Natural killer cell treated with Interleukin-12 subunit alpha and Interleukin-12 subunit beta and Interleukin-15 and Interleukin-18, amount 100 ng/mL, for 72 hours (primary cell): ENCODE data around the gene POFUT1. TPM values are rescaled to one million over a fixed set of nuclear protein-coding genes. Genes with fewer than 3 reads are reported as not detected.
A peak's percentile ranks its signal among the peaks of the same experiment; 100 is the strongest.

Experiments used
- ATAC-seq, 2 donors: fragments of 150-1000 bp; cut with Tn5 transposase in 1 of 2; sonication (Bioruptor Pico), chemical (Tn5 transposase) in 1 of 2; 2 replicates each; pipeline ENCODE4 v1.10.0; 2021
- DNase-seq: peaks from one replicate; pipeline ENCODE4 v3.0.0; 2022; ENCODE audit warnings: low spot score
- H3K27ac Mint-ChIP-seq, 2 donors: 1 replicate in 1 of 2; 2 replicates in 1 of 2; pipeline ENCODE4 v1.8.0; 2022; ENCODE audit warnings: mixed read lengths in 2 of 2, mild to moderate bottlenecking in 1 of 2, moderate library complexity in 1 of 2
- H3K27me3 Mint-ChIP-seq, 2 donors: 1 replicate in 1 of 2; 2 replicates in 1 of 2; pipeline ENCODE4 v1.8.0; 2022; ENCODE audit warnings: mixed read lengths in 2 of 2
- H3K36me3 Mint-ChIP-seq: one replicate; pipeline ENCODE4 v1.8.0; 2022; ENCODE audit warnings: mixed read lengths
- H3K4me1 Mint-ChIP-seq, 2 donors: 1 replicate in 1 of 2; 2 replicates in 1 of 2; pipeline ENCODE4 v1.8.0; 2022; ENCODE audit warnings: low read depth in 2 of 2, mixed read lengths in 2 of 2, mild to moderate bottlenecking in 1 of 2
- H3K4me3 Mint-ChIP-seq: one replicate; pipeline ENCODE4 v1.8.0; 2022; ENCODE audit warnings: mixed read lengths
- H3K9me3 Mint-ChIP-seq: 2 replicates; pipeline ENCODE4 v1.8.0; 2022; ENCODE audit warnings: mixed read lengths
- total RNA-seq, 2 donors: library from RNA; stranded (reverse); gene quantifications; one replicate each; pipeline ENCODE4 v1.2.3, GENCODE V29; 2022

Gene POFUT1
- total RNA-seq, 2 donors from 2014 or later: 36.6 to 50.0 TPM

DNA sequence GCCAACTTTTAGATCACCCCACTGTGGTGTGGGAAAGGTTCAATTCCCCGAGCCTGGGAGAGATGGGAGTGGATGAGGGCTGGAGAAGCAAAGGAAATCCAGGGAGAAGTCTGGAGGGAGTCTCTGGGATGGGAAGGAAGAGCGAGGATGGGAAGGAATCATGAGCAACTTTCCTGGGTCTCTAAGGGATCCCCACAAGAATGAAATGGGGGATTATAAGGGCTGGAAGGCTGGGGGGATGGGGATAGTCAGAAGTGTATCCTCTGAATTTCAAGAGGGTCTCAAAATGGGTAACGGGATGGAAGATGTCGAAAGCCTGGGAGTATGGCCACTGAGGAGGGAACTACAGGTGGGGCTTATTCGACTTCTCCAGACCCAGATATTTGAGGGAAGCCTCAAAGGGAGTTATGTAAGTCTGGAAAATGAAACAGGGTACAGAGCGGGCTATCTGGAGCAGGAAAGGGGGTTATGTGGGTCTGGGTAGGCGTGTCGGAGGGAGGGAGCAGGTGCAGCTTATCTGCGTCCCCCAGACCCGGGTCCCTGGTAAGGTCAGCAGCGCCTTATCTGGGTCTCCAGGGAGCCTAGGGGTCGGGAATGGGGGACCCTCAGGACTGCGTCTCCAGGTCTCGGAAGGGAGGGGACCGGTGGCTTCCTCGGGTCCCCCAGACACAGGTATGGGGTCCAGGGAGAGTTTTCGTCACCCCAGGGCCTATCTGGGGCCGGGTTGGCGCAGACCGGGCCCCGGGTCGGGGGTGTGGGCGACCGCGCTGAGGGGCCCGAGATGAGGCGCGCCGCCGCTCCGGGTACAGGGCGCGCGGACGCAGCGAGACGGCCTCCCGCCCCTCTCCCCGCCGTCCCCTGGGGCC, 687 bp upstream of the POFUT1 start:
- H3K27me3 Mint-ChIP-seq: no peaks in the 10 kb centered on the region
- H3K4me3 Mint-ChIP-seq: peak overlapping the region; percentile 100
- peak overlapping the region; percentile 96 to 99 for H3K27ac Mint-ChIP-seq
- ATAC-seq (peak; percentile 0 to 31), DNase-seq (no peak)
- no peaks in the 10 kb centered on the region for H3K9me3 Mint-ChIP-seq
- H3K36me3 Mint-ChIP-seq: peaks cover 25% of the 10 kb centered on the region
- peaks cover 65 to 82% of the 10 kb centered on the region in 2 donors for H3K4me1 Mint-ChIP-seq

DNA sequence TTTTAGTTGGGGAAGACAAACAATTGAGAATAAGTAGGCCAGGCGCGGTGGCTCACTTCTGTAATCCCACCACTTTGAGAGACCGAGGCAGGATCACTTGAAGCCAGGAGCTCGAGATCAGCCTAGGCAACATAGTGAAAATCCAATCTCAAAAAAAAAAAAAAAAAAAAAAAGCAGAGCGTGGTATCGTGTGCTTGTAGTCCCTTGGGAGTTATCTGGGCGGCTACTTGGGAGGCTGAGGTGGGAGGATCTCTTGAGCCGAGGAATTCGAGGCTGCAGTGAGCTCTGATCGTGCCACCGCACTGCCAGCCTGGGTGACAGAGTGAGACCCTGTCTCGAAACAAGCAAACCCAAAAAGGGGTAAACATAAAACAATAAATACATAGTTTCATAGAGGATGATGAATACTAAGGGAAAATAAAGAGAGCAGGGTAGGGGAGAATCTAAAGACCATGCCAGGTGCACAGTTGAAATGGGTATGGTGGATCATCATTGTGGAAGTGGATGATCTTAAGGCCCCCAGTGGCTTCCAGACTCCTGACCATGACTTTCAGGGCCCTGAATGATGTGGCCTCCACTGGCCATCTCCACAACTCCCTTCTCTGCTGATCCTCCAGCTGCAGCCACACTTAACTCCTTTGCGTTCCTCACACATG, 947 bp downstream of the POFUT1 start:
- Mint-ChIP-seq H3K27me3 (no peaks in the 10 kb centered on the region), H3K9me3 (no peaks in the 10 kb centered on the region), H3K36me3 (peaks cover 26% of the 10 kb centered on the region), H3K27ac (peak overlapping the region; percentile 78 to 80), H3K4me1 (peaks cover 52 to 72% of the 10 kb centered on the region in 2 donors), H3K4me3 (peak overlapping the region; percentile 90)
- ATAC-seq: no peak
- DNase-seq: no peak

DNA sequence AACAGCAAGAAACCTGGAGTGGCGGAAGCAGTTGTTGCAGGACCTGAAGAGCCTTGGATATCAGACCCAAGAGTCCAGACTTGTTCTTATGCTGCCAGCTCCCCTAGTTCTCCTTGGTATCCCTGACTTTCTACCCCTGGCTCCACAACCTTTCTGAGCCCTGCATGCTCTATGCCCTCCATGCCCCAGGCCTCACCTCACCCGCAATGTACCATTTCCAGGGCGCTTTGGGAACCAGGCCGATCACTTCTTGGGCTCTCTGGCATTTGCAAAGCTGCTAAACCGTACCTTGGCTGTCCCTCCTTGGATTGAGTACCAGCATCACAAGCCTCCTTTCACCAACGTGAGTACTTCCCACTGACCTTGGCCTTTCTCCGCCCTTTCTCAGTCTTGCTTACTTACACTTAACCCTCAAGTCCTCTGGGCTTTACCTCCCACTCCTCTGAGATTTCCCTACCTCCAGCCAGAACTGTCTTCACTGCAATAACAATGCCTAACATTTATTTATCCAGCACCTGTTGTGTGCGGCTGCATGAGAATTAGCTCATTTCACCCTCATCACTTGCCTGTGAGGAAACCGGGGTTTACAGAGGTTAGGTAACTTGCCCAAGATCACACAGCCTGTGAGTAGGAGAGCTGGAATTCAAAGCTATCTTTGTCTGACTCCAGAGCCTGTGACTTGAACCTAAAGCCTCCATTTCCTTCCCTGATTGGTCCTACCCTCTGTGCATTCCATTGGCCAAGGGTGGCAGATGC, 2.3 kb downstream of the POFUT1 start:
- Mint-ChIP-seq H3K27me3 (no peaks in the 10 kb centered on the region), H3K4me1 (peaks cover 39 to 58% of the 10 kb centered on the region in 2 donors), H3K36me3 (peaks cover 26% of the 10 kb centered on the region), H3K27ac (peak overlapping the region; percentile 78 to 80), H3K9me3 (no peaks in the 10 kb centered on the region), H3K4me3 (peak overlapping the region; percentile 90)
- DNase-seq (no peak), ATAC-seq (no peak)

DNA sequence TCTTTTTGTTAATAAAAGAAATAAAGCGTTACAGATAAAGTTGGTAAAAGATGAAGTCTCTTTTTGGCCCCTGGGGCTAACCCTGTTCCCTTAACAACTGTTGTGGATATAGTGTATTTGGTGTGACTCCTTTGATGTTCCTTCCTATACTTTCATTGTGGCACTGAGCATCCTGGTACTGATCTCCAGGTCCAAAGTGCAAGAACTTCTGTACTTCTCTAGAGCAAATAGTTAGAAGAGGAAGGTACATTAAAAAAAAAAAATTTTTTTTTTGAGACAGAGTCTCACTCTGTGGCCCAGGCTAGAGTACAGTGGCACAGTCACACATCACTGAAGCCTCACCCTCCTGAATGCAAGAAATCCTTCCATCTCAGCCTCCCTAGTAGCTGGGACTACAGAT, 6.2 kb downstream of the POFUT1 start:
- H3K27ac Mint-ChIP-seq: no peak overlapping the region
- H3K4me3 Mint-ChIP-seq: no peak overlapping the region
- H3K36me3 Mint-ChIP-seq: peaks cover 30% of the 10 kb centered on the region
- peaks cover 21 to 29% of the 10 kb centered on the region in 2 donors for H3K4me1 Mint-ChIP-seq
- H3K9me3 Mint-ChIP-seq: no peaks in the 10 kb centered on the region
- no peaks in the 10 kb centered on the region for H3K27me3 Mint-ChIP-seq
- ATAC-seq: no peak
- no peak for DNase-seq

DNA sequence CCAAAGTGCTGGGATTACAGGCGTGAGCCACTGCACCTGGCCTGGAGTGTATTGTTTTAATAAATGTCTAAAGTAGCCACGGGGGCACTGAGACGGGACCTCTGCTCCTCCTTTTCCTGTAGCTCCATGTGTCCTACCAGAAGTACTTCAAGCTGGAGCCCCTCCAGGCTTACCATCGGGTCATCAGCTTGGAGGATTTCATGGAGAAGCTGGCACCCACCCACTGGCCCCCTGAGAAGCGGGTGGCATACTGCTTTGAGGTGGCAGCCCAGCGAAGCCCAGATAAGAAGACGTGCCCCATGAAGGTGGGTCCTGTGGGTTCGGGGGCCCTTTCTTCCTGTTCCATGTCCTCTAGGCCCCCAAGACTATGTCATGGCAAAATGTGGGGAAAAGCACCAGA, 7.5 kb downstream of the POFUT1 start:
- Mint-ChIP-seq H3K9me3 (no peaks in the 10 kb centered on the region), H3K4me3 (no peak overlapping the region), H3K27me3 (no peaks in the 10 kb centered on the region), H3K36me3 (peaks cover 35% of the 10 kb centered on the region), H3K4me1 (peaks cover 15 to 17% of the 10 kb centered on the region in 2 donors), H3K27ac (no peak overlapping the region)
- DNase-seq (no peak), ATAC-seq (no peak)

DNA sequence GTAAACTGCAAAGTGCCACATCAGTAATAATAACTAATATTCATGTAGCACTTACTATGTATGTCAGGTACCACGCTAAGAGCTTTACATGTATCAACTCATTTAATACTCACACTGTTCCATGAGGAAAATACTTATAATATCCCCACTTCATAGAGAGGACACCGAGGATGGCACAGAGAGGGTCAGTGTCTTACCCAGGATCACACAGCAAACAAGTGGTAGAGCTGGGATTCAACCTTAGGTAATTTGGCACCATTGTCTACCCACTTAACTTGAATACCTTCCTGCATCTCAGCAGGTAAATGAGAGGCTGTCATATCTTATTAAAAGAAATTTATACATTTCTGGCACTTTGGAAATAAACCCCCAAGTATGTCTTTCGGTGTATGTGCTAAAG, 8.0 kb downstream of the POFUT1 start:
- no peak for ATAC-seq
- no peak overlapping the region for H3K27ac Mint-ChIP-seq
- H3K27me3 Mint-ChIP-seq: no peaks in the 10 kb centered on the region
- peaks cover 10 to 11% of the 10 kb centered on the region in 2 donors for H3K4me1 Mint-ChIP-seq
- peaks cover 29% of the 10 kb centered on the region for H3K36me3 Mint-ChIP-seq
- no peak for DNase-seq
- no peak overlapping the region for H3K4me3 Mint-ChIP-seq
- H3K9me3 Mint-ChIP-seq: no peaks in the 10 kb centered on the region

DNA sequence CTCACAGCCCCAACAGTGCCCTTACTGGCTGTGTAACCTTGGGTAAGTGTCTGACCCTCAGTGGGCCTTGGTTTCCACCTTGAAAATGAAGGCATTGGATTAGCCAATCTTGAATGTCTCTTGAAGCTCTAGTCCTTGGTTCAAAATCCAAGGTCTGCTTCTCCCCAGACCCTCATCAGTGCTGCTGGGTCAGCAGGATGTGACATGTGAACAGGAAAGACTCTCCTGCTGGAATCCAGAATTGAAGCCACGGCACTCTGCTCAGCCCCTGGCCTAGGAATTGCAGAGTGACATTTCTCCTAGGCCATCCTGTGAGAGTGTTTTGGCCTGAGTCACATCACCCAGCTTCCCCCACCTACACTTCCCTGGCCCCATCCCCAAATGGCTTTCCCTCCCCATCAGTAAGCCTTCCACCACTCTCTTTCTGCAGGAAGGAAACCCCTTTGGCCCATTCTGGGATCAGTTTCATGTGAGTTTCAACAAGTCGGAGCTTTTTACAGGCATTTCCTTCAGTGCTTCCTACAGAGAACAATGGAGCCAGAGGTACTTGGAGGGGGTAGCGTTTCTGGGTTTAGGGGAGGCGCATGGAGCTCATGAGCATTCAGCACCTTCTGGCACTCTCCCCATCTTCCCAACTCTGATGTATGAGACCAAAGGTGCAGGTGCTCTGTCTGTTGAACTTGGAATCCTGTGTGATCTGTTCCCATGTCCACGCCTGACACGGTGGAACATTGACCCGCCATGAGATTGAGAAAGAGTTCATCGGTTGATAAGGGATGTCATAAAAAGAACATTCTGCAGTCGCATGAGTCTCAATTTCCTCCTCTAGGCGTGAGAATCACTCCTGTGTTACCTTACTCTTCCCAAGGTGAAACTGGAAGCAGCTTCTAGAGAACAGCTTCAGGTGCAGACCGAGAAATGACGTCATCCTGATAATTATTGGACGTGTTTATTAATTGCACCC, 8.8 kb downstream of the POFUT1 start:
- no peak for DNase-seq
- H3K36me3 Mint-ChIP-seq: peaks cover 30% of the 10 kb centered on the region
- peaks cover 7 to 9% of the 10 kb centered on the region in 2 donors for H3K4me1 Mint-ChIP-seq
- no peak for ATAC-seq
- no peak overlapping the region for H3K27ac Mint-ChIP-seq
- H3K4me3 Mint-ChIP-seq: no peak overlapping the region
- H3K27me3 Mint-ChIP-seq: no peaks in the 10 kb centered on the region
- H3K9me3 Mint-ChIP-seq: no peaks in the 10 kb centered on the region

DNA sequence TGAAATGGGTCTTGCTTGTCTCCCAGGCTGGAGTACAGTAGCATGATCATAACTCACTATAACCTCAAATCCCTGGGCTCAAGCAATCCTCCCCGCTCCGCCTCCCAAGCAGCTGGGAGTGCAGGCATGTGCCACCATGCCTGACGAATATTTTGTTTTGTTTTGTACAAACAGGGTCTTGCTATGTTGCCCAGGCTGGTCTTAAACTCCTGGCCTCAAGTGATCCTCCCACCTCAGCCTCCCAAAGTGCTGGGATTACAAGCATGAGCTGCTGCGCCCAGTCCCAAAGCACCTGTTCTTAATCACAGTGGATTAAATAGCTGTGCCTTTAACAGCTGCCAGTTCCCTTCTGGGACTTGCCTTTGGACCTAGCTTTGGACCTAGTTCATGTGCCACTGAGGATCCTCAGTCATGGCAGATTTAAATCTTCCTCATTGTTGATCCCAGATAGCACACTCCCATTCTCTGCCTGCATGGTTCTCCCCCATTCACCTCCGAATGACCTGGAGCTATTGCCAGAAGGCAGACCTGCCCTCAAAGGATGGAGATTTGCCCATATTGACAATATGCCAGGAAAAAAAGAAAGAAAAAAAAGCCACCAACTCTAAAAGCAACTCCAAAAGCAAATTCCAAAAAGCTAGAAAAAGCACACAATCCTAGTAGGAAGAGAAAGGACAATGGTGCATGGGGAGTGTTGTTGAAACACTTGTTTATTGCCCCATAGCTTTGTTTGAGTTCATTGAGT, 10.6 kb downstream of the POFUT1 start:
- ATAC-seq: no peak
- peaks cover 24% of the 10 kb centered on the region for H3K36me3 Mint-ChIP-seq

DNA sequence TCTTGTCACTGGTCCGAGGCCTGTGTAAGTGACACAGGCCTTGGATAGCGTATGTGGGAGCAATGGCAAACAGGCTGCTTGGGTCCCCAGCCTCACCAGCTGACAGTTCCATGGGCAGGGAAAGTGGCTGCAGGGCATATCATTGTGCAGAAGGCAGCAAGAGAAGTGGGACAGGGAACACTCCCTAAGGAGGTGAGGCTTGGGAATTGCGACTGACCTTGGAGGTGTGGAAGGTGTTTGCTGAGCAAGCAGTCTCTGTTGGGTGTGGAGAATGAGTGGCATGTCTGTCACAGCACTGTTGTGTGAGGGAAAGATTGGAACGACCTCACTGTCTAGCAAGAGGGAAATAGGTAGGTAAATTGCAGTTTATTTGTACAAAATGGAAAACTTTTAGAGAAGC, 16.8 kb downstream of the POFUT1 start:
- Mint-ChIP-seq H3K4me3 (no peak overlapping the region), H3K27ac (no peak overlapping the region), H3K4me1 (peaks cover 0 to 4% of the 10 kb centered on the region in 2 donors), H3K36me3 (peaks cover 15% of the 10 kb centered on the region), H3K27me3 (no peaks in the 10 kb centered on the region), H3K9me3 (no peaks in the 10 kb centered on the region)
- ATAC-seq: no peak
- no peak for DNase-seq

More for the DNA sequence above, 10.6 kb downstream of the POFUT1 start:
- Mint-ChIP-seq H3K27ac (no peak overlapping the region), H3K9me3 (no peaks in the 10 kb centered on the region), H3K4me3 (no peak overlapping the region), H3K4me1 (peaks cover 0 to 4% of the 10 kb centered on the region in 2 donors), H3K27me3 (no peaks in the 10 kb centered on the region)
- DNase-seq: no peak

DNA sequence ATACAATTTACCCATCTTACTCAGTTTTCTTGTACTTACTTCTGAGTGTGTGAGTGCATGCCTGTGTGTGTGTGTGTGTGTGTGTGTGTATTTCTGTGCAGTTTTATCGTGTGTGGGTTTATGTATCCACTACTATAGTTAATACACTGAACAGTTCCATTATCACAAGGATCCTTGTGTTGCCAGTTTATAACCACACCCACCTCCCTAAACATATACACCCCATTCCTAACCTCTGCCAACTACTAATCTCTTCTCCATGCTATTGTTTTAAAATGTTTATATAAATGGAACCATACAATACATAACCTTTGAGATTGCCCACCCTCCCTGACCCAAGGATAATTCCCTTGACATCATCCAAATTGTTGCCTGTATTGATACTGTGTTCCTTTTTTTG, 18.7 kb downstream of the POFUT1 start:
- Mint-ChIP-seq H3K27ac (no peak overlapping the region), H3K9me3 (no peaks in the 10 kb centered on the region), H3K4me1 (peaks cover 4 to 7% of the 10 kb centered on the region in 2 donors), H3K4me3 (no peak overlapping the region), H3K27me3 (no peaks in the 10 kb centered on the region), H3K36me3 (peaks cover 7% of the 10 kb centered on the region)
- ATAC-seq (no peak), DNase-seq (no peak)

DNA sequence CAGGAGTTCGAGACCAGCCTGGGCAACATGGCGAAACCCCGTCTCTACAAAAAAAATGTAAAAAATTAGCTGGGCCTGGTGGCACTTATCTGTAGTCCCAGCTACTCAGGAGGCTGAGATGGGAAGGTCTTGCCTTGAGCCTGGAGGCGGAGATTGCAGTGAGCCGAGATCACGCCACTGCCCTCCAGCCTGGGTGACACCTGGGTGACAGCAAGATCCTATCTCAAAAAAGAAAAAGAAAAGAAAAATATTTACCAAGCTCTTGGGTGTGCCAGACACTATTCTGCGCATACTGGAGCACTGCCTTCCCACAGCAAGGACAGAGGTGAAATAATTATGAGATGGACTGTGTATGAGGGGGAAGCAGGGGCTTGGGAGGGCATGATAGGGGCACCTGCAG, 19.6 kb downstream of the POFUT1 start:
- Mint-ChIP-seq H3K4me1 (peaks cover 13 to 15% of the 10 kb centered on the region in 2 donors), H3K36me3 (peaks cover 16% of the 10 kb centered on the region), H3K4me3 (no peak overlapping the region), H3K9me3 (no peaks in the 10 kb centered on the region), H3K27me3 (no peaks in the 10 kb centered on the region), H3K27ac (no peak overlapping the region)
- DNase-seq: no peak
- no peak for ATAC-seq
